K562 (cell line): ENCODE measurements around the gene ARHGDIA. TPM values are rescaled to one million over a fixed set of nuclear protein-coding genes. Genes with fewer than 3 reads are reported as not detected.
A peak's percentile ranks its signal among the peaks of the same experiment; 100 is the strongest.

ENCODE experiments used
- CCNT2 ChIP-seq: IDR thresholded peaks from 2 replicates; pipeline ENCODE4 v1.6.1; 2011; ENCODE audit warnings: borderline replicate concordance, low read depth, mild to moderate bottlenecking, moderate library complexity, mixed read lengths, low read length; ENCODE audit not compliant: insufficient read length; ENCODE audit errors: extremely low read depth
- CHD1 ChIP-seq: fragments of 200-600 bp; sonication (generic); IDR thresholded peaks from one replicate; pipeline ENCODE4 v1.6.1; 2012; ENCODE audit warnings: mild to moderate bottlenecking, moderate library complexity, low read length, inconsistent platforms
- CXXC5 ChIP-seq: fragments of 250-450 bp; sonication (Bioruptor Pico); IDR thresholded peaks from 2 replicates; pipeline ENCODE4 v1.8.0; 2022; ENCODE audit warnings: inconsistent platforms, mild to moderate bottlenecking, moderate library complexity
- HDGF ChIP-seq: fragments of 450-650 bp; IDR thresholded peaks from 2 replicates; pipeline ENCODE4 v1.6.1; 2016
- HNRNPH1 ChIP-seq: fragments of 200-400 bp; formaldehyde crosslinking; optimal IDR thresholded peaks from 2 replicates; pipeline ENCODE3; 2017; ENCODE audit warnings: low read depth, mild to moderate bottlenecking, low read length, moderate library complexity
- KDM4B ChIP-seq, 2 experiments: fragments of 450-650 bp in 1 of 2; sonication (generic) in 1 of 2; IDR thresholded peaks; 2 replicates each; pipeline ENCODE4 v1.6.1; 2016 to 2017; ENCODE audit warnings: borderline replicate concordance in 2 of 2, antibody characterized with exemption in 1 of 2, low read depth in 1 of 2, mild to moderate bottlenecking in 1 of 2
- KLF10 ChIP-seq: fragments of 250-450 bp; sonication (Bioruptor Pico); IDR thresholded peaks from 2 replicates; pipeline ENCODE4 v1.6.1; 2021; ENCODE audit warnings: matching md5 sums
- NONO ChIP-seq, 2 experiments: fragments of 200-400 bp in 1 of 2; fragments of 450-650 bp in 1 of 2; formaldehyde crosslinking in 1 of 2; IDR thresholded peaks; 2 replicates each; pipeline ENCODE4 v1.6.1; 2017; ENCODE audit warnings: low read depth in 2 of 2, mild to moderate bottlenecking in 2 of 2, moderate library complexity in 2 of 2, low read length in 1 of 2
- NR1H2 ChIP-seq: sonication (generic); formaldehyde crosslinking; IDR thresholded peaks from 2 replicates; pipeline ENCODE4 v1.4.0; 2020; ENCODE audit warnings: mild to moderate bottlenecking, missing genetic modification reagents
- RFX7 ChIP-seq: fragments of 250-450 bp; sonication (Bioruptor Pico); IDR thresholded peaks from 2 replicates; pipeline ENCODE4 v1.5.1; 2021; ENCODE audit warnings: mild to moderate bottlenecking
- SAFB ChIP-seq: fragments of 200-400 bp; formaldehyde crosslinking; IDR thresholded peaks from 2 replicates; pipeline ENCODE4 v1.6.1; 2017; ENCODE audit warnings: low read depth, low read length, borderline replicate concordance
- SOX6 ChIP-seq: fragments of 450-650 bp; IDR thresholded peaks from 2 replicates; pipeline ENCODE4 v1.6.1; 2014; ENCODE audit warnings: mild to moderate bottlenecking
- SP1 ChIP-seq: sonication (generic); formaldehyde crosslinking; IDR thresholded peaks from 2 replicates; pipeline ENCODE4 v1.8.1; 2022; ENCODE audit warnings: mild to moderate bottlenecking, missing genetic modification reagents
- SPI1 ChIP-seq: IDR thresholded peaks from 2 replicates; pipeline ENCODE4 v1.6.1; 2011; ENCODE audit warnings: low read depth, low read length, control low read depth, borderline replicate concordance
- TCF7 ChIP-seq: sonication (generic); IDR thresholded peaks from 2 replicates; pipeline ENCODE4 v1.6.1; 2016; ENCODE audit warnings: antibody characterized with exemption, borderline replicate concordance
- ZKSCAN8 ChIP-seq: fragments of 200-800 bp; sonication (Bioruptor generic); IDR thresholded peaks from 2 replicates; pipeline ENCODE4 v1.6.1; 2016; ENCODE audit warnings: missing genetic modification characterization, missing compliant biosample characterization
- ZNF780A ChIP-seq: fragments of 250-450 bp; sonication (Bioruptor Pico); IDR thresholded peaks from 2 replicates; pipeline ENCODE4 v1.5.0; 2021; ENCODE audit warnings: mild to moderate bottlenecking
- polyA plus RNA-seq, 8 experiments: library from polyadenylated mRNA; depleted of rRNA in 4 of 8; stranded (reverse) in 5 of 8; unstranded in 3 of 8; fragments of >200 nt; fragmentation: Nextera tagmentation in 2 of 8; fragmentation: Illumina TruSeq in 1 of 8; extraction: Ambion mirVana in 2 of 8; extraction: Trizol in 1 of 8; gene quantifications; 2 replicates each; pipeline versions ENCODE4 v1.2.1 to v1.2.3, GENCODE V29; 2011 to 2014; ENCODE audit warnings: inconsistent platforms in 1 of 8, missing spikeins in 1 of 8
- total RNA-seq, 7 experiments: library from RNA; depleted of rRNA in 6 of 7; stranded (reverse); fragments of >200 nt in 6 of 7; fragmentation: Illumina TruSeq in 2 of 7; extraction: Trizol in 2 of 7; gene quantifications; 2 replicates each; pipeline versions ENCODE4 v1.2.1 to v1.2.3, GENCODE V29; 2011 to 2021; ENCODE audit warnings: low replicate concordance in 1 of 7
- TF ChIP-seq, protein P1 (sequence below): sonication (generic); formaldehyde crosslinking; IDR thresholded peaks from 2 replicates; pipeline ENCODE4 v1.8.1; 2023; ENCODE audit warnings: mild to moderate bottlenecking, missing genetic modification reagents
- TF ChIP-seq, protein P2 (sequence below): fragments of 250-450 bp; sonication (Bioruptor Pico); IDR thresholded peaks from 2 replicates; pipeline ENCODE4 v1.8.0; 2022; ENCODE audit warnings: moderate library complexity, mild to moderate bottlenecking, inconsistent platforms
- TF ChIP-seq, protein P3 (sequence below): fragments of 250-450 bp; sonication (Bioruptor Pico); IDR thresholded peaks from 2 replicates; pipeline ENCODE4 v1.8.0; 2022; ENCODE audit warnings: moderate library complexity, mild to moderate bottlenecking, inconsistent platforms
- TF ChIP-seq, protein P4 (sequence below): fragments of 250-450 bp; sonication (Bioruptor Pico); IDR thresholded peaks from 2 replicates; pipeline ENCODE4 v1.5.0; 2021; ENCODE audit warnings: mild to moderate bottlenecking, moderate library complexity

ARHGDIA gene
- total and polyA plus RNA-seq, 9 of the 15 experiments (the other 6 are each of a cell fraction or from before 2014, with no cell fraction given) = 9.6 to 340 (median 97.6) TPM

DNA sequence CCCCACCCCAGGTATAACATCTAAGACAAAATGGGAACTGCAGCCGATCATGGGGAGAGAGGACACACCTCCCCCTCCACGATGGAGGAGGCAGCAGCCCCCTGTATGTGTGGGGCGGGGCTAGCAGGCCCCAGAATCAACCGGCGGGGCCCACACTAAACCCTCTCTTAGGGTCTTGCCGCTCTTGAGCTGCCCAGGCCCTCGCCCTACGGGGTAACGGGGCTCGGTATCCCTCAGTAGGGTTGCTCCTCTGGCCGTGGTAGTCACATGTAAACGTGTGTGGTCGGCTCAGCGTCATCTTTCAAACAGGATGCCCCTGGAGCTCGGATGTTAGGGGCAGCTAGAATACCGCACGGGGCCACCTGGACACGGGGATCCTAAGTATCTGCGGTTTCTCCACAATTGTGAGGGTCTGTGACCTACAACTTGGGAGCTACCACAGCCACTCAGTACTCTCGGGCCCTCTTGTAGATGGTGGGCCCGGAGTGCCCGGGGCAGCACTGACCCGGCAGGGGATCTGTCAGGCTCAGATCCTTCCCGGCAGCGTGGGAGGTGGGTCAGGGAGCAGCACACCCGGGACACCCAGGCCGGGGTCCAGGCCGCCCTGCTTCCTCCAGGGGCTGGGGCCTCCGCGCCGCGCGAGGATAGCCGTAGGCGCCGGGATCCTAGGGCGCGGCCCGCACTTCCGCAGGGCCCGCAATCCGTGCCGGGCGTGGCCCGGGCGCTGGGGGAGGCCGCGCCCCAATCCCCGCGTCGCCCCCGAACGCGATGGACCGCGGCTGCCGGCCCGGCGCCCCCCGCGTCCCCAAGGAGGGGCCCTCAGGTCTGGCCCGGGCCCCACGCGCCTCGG, 781 bp downstream of the ARHGDIA start (continued):
- TF ChIP-seq, protein P1, sequence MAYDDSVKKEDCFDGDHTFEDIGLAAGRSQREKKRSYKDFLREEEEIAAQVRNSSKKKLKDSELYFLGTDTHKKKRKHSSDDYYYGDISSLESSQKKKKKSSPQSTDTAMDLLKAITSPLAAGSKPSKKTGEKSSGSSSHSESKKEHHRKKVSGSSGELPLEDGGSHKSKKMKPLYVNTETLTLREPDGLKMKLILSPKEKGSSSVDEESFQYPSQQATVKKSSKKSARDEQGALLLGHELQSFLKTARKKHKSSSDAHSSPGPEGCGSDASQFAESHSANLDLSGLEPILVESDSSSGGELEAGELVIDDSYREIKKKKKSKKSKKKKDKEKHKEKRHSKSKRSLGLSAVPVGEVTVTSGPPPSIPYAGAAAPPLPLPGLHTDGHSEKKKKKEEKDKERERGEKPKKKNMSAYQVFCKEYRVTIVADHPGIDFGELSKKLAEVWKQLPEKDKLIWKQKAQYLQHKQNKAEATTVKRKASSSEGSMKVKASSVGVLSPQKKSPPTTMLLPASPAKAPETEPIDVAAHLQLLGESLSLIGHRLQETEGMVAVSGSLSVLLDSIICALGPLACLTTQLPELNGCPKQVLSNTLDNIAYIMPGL = no peak
- peak; percentile 11 for TF ChIP-seq CXXC5 (CRISPR knock-in tag)
- TF ChIP-seq, protein P2, sequence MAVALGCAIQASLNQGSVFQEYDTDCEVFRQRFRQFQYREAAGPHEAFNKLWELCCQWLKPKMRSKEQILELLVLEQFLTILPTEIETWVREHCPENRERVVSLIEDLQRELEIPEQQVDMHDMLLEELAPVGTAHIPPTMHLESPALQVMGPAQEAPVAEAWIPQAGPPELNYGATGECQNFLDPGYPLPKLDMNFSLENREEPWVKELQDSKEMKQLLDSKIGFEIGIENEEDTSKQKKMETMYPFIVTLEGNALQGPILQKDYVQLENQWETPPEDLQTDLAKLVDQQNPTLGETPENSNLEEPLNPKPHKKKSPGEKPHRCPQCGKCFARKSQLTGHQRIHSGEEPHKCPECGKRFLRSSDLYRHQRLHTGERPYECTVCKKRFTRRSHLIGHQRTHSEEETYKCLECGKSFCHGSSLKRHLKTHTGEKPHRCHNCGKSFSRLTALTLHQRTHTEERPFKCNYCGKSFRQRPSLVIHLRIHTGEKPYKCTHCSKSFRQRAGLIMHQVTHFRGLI (CRISPR knock-in tag) = no peak
- TF ChIP-seq RFX7 (CRISPR knock-in tag) = no peak
- TF ChIP-seq, protein P3, sequence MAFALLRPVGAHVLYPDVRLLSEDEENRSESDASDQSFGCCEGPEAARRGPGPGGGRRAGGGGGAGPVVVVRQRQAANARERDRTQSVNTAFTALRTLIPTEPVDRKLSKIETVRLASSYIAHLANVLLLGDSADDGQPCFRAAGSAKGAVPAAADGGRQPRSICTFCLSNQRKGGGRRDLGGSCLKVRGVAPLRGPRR (CRISPR knock-in tag) = no peak
- TF ChIP-seq, protein P4, sequence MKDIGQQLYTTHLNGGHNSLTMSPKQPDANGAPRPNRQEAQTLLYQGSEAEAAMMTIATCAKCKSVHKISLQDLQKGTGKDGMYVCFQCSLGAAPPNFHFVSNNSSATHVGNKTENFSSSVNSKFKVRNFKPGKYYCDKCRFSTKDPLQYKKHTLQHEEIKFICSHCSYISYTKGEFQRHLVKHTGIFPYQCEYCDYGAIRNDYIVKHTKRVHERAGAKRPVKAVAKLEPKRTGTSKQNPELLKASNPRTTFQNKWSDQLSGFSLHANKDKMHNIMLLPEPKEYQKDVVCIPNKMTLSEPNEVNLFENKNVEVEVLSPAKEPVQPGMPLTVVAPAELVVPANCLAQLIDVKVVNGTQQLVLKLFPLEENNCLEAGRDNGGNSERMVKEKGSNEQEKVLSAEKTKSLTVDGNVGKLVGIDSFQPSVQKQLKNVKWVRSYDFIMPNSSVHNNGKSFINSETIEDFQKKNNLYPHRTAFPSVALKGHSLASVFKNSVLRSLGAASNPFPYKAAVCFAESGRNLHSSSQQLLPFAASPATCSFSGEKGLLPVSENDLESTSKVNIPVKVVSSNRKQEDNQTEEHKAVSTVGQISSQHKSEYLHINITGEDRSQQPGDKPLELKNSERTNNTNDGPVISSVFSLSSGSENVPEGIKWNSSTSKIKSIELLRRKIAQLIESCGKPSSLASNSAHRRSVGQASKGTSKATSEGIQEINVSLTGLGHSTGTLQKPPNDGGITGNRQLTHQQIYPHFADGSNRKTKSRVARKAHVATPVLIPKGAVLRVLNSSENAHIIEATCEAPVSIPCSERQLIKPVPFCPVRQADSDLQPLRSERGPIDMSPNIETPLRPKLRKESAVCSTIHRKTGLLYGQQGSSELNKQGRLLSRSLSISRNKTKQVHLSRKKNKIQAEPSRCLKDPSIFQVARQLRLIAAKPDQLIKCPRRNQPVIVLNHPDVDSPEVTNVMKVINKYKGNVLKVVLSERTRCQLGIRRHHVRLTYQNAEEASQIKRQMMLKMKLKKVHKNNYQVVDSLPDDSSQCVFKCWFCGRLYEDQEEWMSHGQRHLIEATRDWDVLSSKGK = no peak
- no peak for TF ChIP-seq ZKSCAN8 (CRISPR knock-in tag)
- peak; percentile 95 for TF ChIP-seq CHD1
- no peak for TF ChIP-seq HDGF
- TF ChIP-seq SPI1 = peak; percentile 41; the same call in 1 of the 2 replicates
- 0 out of 2 replicates have a peak, but pooled peaks have one; percentile 55 for TF ChIP-seq SP1 (CRISPR knock-in tag)
- peak; percentile 41 to 58; a peak in 2 of 4 replicates for TF ChIP-seq NONO (IDR thresholded peaks at IDR 0.05; ENCODE audit: low read depth in 2 of 2, low read length in 1 of 2)
- peak; percentile 28 for TF ChIP-seq HNRNPH1
- no peak for TF ChIP-seq KDM4B (IDR thresholded peaks at IDR 0.05; ENCODE audit: borderline replicate concordance in 2 of 2, low read depth in 1 of 2)
- no peak for TF ChIP-seq TCF7
- TF ChIP-seq SAFB = no peak
- no peak for TF ChIP-seq SOX6
- no peak for TF ChIP-seq KLF10
- TF ChIP-seq CCNT2 = peak; percentile 56
- no peak for TF ChIP-seq ZNF780A (CRISPR knock-in tag)
- TF ChIP-seq NR1H2 (CRISPR knock-in tag) = no peak
